GM12878 (cell line): ENCODE measurements around the gene APOL4. TPM values are rescaled to one million over a fixed set of nuclear protein-coding genes. Genes with fewer than 3 reads are reported as not detected.
"Not testable (repeated sequence)": the region's sequence is repeated elsewhere in the genome, so short reads cannot be mapped to it uniquely, and the experiment has no call there.

Source experiments
- ATAC-seq: fragments of 200-7000 bp; cut with Tn5 transposase; 3 replicates; pipeline ENCODE4 v1.9.1; 2020; ENCODE audit warnings: mild to moderate bottlenecking, moderate library complexity
- BruUV-seq: library from RNA; stranded (reverse); fragments of 400-500 nt; replicated peaks from 2 replicates; lab custom pipeline; 2021; lab: Mats Ljungman, UMichigan
- CTCF ChIA-PET: fragments of 300-600 bp; sonication (Branson Sonifier 250); formaldehyde crosslinking; extraction: SDS; loops from one replicate; lab custom pipeline; 2021; ENCODE audit warnings: inconsistent platforms; lab: Yijun Ruan, JAX
- POLR2A ChIA-PET: fragments of 350-600 bp; formaldehyde crosslinking; extraction: SDS; loops from one replicate; lab custom pipeline; 2021; ENCODE audit warnings: inconsistent platforms; lab: Charles Lee
- RAD21 ChIA-PET: fragments of 300-600 bp; sonication (Branson Sonifier 250); formaldehyde crosslinking; loops from one replicate; lab custom pipeline; 2023; ENCODE audit warnings: antibody characterized with exemption; ENCODE audit not compliant: unreplicated experiment; lab: Charles Lee
- SMC1A ChIA-PET: fragments of 300-600 bp; sonication (Branson Sonifier 250); formaldehyde crosslinking; loops from one replicate; lab custom pipeline; 2023; ENCODE audit not compliant: unreplicated experiment, uncharacterized antibody; lab: Charles Lee
- DNase-seq: peaks from one replicate; pipeline ENCODE4 v3.0.0-alpha.2; 2011; ENCODE audit warnings: low read depth, low spot score
- FAIRE-seq: peaks from 3 replicates; lab custom pipeline; 2011; peaks lifted over from hg19 to GRCh38; lab: Jason Lieb, UNC
- H2AFZ ChIP-seq: 2 replicates; pipeline ENCODE4 v1.6.0; 2011; ENCODE audit warnings: low read depth, low read length, control low read depth; ENCODE audit not compliant: control insufficient read depth
- H3K27ac ChIP-seq: 2 replicates; pipeline ENCODE4 v1.5.1; 2011; ENCODE audit warnings: control low read depth; ENCODE audit not compliant: control insufficient read depth, insufficient read depth
- H3K27me3 ChIP-seq, 2 experiments: replicated peaks in 1 of 2; 2 replicates each; pipeline versions ENCODE4 v1.6.0 to v1.6.1; 2011; ENCODE audit warnings: low read length in 1 of 2; ENCODE audit not compliant: control insufficient read depth in 2 of 2, insufficient read depth in 2 of 2
- H3K36me3 ChIP-seq, 2 experiments: 2 replicates each; pipeline ENCODE4 v1.5.1; 2011; ENCODE audit warnings: low read length in 1 of 2; ENCODE audit not compliant: control insufficient read depth in 2 of 2, insufficient read depth in 2 of 2
- H3K4me1 ChIP-seq: 2 replicates; pipeline ENCODE4 v1.6.1; 2011; ENCODE audit warnings: mild to moderate bottlenecking, low read length, moderate library complexity, mixed read lengths; ENCODE audit not compliant: control insufficient read depth, insufficient read depth
- H3K4me2 ChIP-seq: 2 replicates; pipeline ENCODE4 v1.6.0; 2011; ENCODE audit warnings: control low read depth; ENCODE audit not compliant: control insufficient read depth, insufficient read depth
- H3K4me3 ChIP-seq: fragments of 200-600 bp; sonication (generic); 2 replicates; pipeline ENCODE4 v1.5.1; 2016
- H3K79me2 ChIP-seq: 2 replicates; pipeline ENCODE4 v1.6.0; 2011; ENCODE audit warnings: low read length; ENCODE audit not compliant: control insufficient read depth, insufficient read depth
- H3K9ac ChIP-seq: 2 replicates; pipeline ENCODE4 v1.8.0; 2011; ENCODE audit warnings: low read length, control low read depth, mixed read lengths; ENCODE audit not compliant: control insufficient read depth, insufficient read depth
- H3K9me3 ChIP-seq: replicated peaks from 3 replicates; pipeline ENCODE4 v1.5.1; 2011; ENCODE audit warnings: mild to moderate bottlenecking, low read length; ENCODE audit not compliant: control insufficient read depth, insufficient read depth
- H4K20me1 ChIP-seq: 2 replicates; pipeline ENCODE4 v1.6.0; 2011; ENCODE audit not compliant: control insufficient read depth, insufficient read depth
- HDGF ChIP-seq: fragments of 450-650 bp; IDR thresholded peaks from 2 replicates; pipeline ENCODE4 v1.6.1; 2016; ENCODE audit warnings: antibody characterized with exemption
- NFYB ChIP-seq: IDR thresholded peaks from 2 replicates; pipeline ENCODE4 v1.6.1; 2011; ENCODE audit warnings: low read depth, mild to moderate bottlenecking, low read length, improper control_type of control experiment, moderate library complexity; ENCODE audit not compliant: insufficient read depth
- PAX5 ChIP-seq: IDR thresholded peaks from 2 replicates; pipeline ENCODE4 v1.6.1; 2011; ENCODE audit warnings: low read depth, low read length, borderline replicate concordance
- WGBS: methylation state at CpG from one replicate; pipeline ENCODE4 v1.1.6; 2016; ENCODE audit warnings: low lambda C conversion rate; ENCODE audit not compliant: insufficient replicate concordance, insufficient coverage; ENCODE audit errors: missing lambda C conversion rate; 5-methylcytosine and 5-hydroxymethylcytosine counted together
- in situ Hi-C: fragments of 300-500 bp; cut with MboI; formaldehyde crosslinking; loops from 9 replicates; pipeline ENCODE4 v1.14.3; 2018; ENCODE audit warnings: mixed read lengths
- intact Hi-C: fragments of 100-400 bp; cut with micrococcal nuclease; formaldehyde crosslinking; loops from one replicate; pipeline ENCODE4 v1.14.2; 2022; ENCODE audit not compliant: unreplicated experiment
- polyA plus RNA-seq, 11 experiments: library from polyadenylated mRNA; depleted of rRNA in 4 of 11; unstranded in 6 of 11; stranded (reverse) in 5 of 11; fragments of >200 nt; fragmentation: Nextera tagmentation in 4 of 11; fragmentation: Illumina TruSeq in 1 of 11; extraction: Ambion mirVana in 4 of 11; extraction: Trizol in 1 of 11; gene quantifications; 1 replicate in 1 of 11; 2 replicates in 10 of 11; pipeline versions ENCODE4 v1.2.1 to v1.2.3, GENCODE V29; 2011 to 2016; ENCODE audit warnings: inconsistent platforms in 2 of 11, missing spikeins in 2 of 11, low read depth in 1 of 11
- total RNA-seq, 4 experiments: library from RNA; depleted of rRNA in 3 of 4; stranded (reverse); fragments of >200 nt in 3 of 4; fragmentation: Illumina TruSeq in 1 of 4; extraction: Trizol in 1 of 4; gene quantifications; 2 replicates each; pipeline versions ENCODE4 v1.2.1 to v1.2.3, GENCODE V29; 2013 to 2021
- TF ChIP-seq, protein P1 (sequence below): IDR thresholded peaks from 2 replicates; pipeline ENCODE4 v1.6.1; 2012; ENCODE audit warnings: low read length, inconsistent platforms

APOL4 gene
- total and polyA plus RNA-seq, 10 of the 15 experiments (the other 5 are each of a cell fraction or from before 2014, with no cell fraction given), result 0.03 to 0.24 (median 0.19) TPM; not detected in 7

DNA sequence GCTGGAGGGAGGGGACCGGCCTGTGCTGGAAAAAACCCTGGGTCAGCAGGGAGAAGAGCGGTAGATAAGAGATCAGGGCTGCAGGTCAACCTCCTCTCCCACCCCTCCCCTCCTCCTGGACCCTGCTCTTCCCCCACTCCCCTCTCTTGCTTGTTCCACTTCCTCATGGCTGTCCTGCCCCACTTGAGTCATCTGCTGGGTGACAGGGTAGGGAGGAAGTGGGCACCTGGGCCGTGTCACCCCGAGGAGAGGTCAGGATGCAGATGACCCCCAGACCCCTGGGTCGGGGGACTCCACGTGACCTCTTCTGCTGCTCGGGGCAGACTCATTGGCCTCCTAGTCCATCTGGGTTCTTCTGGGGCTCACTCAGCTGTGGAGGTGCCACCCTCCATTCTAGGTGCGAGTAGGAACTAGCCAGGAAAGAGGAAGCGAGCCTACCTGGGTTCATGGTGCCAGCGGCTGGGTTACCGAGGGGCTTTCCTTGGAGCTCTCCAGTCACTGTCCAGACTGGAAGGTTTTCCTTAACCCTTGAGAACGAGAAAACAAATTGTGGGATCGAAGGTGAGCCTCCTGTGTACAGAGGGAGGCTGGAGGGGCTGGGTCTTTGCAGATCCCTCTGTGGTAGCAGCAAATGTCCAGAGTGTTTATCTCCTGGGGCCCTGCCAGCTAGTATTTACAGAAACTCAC, 31.2 kb upstream of the APOL4 start (continued):
- TF ChIP-seq PAX5 (no peak), HDGF (no peak), NFYB (no peak)
- TF ChIP-seq, protein P1, sequence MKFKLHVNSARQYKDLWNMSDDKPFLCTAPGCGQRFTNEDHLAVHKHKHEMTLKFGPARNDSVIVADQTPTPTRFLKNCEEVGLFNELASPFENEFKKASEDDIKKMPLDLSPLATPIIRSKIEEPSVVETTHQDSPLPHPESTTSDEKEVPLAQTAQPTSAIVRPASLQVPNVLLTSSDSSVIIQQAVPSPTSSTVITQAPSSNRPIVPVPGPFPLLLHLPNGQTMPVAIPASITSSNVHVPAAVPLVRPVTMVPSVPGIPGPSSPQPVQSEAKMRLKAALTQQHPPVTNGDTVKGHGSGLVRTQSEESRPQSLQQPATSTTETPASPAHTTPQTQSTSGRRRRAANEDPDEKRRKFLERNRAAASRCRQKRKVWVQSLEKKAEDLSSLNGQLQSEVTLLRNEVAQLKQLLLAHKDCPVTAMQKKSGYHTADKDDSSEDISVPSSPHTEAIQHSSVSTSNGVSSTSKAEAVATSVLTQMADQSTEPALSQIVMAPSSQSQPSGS, result no peak

DNA sequence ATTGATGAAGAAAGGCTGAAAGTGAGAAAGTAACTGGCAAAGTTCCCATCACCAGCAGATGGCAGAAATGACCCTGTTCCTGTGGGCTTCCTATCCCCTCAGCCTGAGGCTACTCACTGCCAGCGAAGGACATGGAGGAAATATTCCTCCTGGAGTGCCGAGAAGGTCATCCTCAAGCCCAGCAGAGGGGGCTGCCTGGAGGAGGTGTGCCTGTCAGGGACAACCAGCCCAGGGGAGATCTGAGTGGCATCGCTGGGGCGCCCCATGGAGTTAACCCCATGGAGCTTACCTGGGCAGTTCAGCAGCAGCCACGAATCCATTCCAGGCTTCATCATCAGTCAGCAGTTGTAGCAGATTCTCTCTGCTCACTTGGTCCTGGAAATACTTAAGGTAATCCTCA, 29.4 kb upstream of the APOL4 start:
- DNase-seq, H4K20me1 ChIP-seq, H3K9me3 ChIP-seq, RAD21 ChIA-PET, BruUV-seq, FAIRE-seq, H3K4me2 ChIP-seq, H3K27ac ChIP-seq, POLR2A ChIA-PET, in situ Hi-C loops, H3K9ac ChIP-seq, intact Hi-C loops, H3K27me3 ChIP-seq, H3K79me2 ChIP-seq, H3K4me3 ChIP-seq, ATAC-seq, H2AFZ ChIP-seq: not testable (repeated sequence)
- peaks cover 12% of the 10 kb centered on the region for H3K4me1 ChIP-seq
- WGBS, result 82% methylated on average over 5 of the region's 5 CpGs
- H3K36me3 ChIP-seq, result peaks cover 8 to 30% of the 10 kb centered on the region in 2 experiments
- CTCF ChIA-PET, result interaction anchor here (1.5 kb wide), 1 partner anchor 44 kb away, joined by 4 read pairs; no protein-coding TSS in a partner anchor
- SMC1A ChIA-PET, result interaction anchor here (2.3 kb wide), 1 partner anchor 44 kb away, joined by 8 read pairs; no protein-coding TSS in a partner anchor

DNA sequence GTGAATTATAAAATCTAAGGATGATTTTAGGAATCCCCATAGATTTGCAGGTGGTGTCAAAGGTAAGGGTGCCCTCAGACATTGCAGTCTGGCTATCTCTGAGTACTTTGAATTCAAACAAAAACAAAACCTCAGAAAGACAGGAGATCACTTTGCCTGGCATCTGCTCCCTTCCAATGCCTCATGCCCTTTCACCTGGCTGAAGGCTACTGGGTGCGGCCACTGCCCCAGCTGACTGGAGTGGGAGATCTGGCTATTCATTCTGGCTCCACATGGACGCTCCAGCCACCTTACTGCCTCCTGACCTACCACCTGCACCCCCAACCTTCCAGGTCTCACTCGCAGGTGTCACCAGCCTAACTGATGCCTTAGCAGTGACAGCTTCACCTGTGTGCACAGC, 28.0 kb upstream of the APOL4 start:
- H3K27ac ChIP-seq, H3K27me3 ChIP-seq, H3K4me1 ChIP-seq, H3K4me2 ChIP-seq, H3K9me3 ChIP-seq, H4K20me1 ChIP-seq, ATAC-seq, FAIRE-seq, DNase-seq, intact Hi-C loops, in situ Hi-C loops, H3K79me2 ChIP-seq, CTCF ChIA-PET, RAD21 ChIA-PET, POLR2A ChIA-PET, H3K4me3 ChIP-seq, H2AFZ ChIP-seq, BruUV-seq, H3K9ac ChIP-seq: not testable (repeated sequence)
- H3K36me3 ChIP-seq, result peaks cover 8 to 23% of the 10 kb centered on the region in 2 experiments
- WGBS, result 75% methylated on average over 3 of the region's 3 CpGs
- SMC1A ChIA-PET, result interaction anchor here (0.7 kb wide), 1 partner anchor 13 kb away, joined by 3 read pairs; no protein-coding TSS in a partner anchor
